Vagina (tissue), 2 donors: ENCODE measurements around the gene CSMD2.

Source experiments
- CTCF ChIP-seq, 3 experiments: fragments of 450-650 bp in 2 of 3; fragments of 200-600 bp in 1 of 3; sonication (generic) in 1 of 3; IDR thresholded peaks; one replicate each; pipeline ENCODE4 v1.5.1; 2017 to 2019; ENCODE audit warnings: antibody characterized with exemption in 3 of 3, mild to moderate bottlenecking in 2 of 3, moderate library complexity in 2 of 3
- POLR2A ChIP-seq, 2 donors: fragments of 450-650 bp; IDR thresholded peaks; one replicate each; pipeline ENCODE4 v1.6.1; 2017; ENCODE audit warnings: antibody characterized with exemption in 2 of 2, mild to moderate bottlenecking in 2 of 2, moderate library complexity in 2 of 2
- POLR2AphosphoS5 ChIP-seq, 2 donors: sonication (generic); formaldehyde crosslinking; IDR thresholded peaks; one replicate each; pipeline ENCODE4 v1.9.0; 2017; ENCODE audit warnings: antibody characterized with exemption in 2 of 2, mild to moderate bottlenecking in 2 of 2, low read depth in 1 of 2; ENCODE audit not compliant: insufficient read depth in 1 of 2

- no peak for TF ChIP-seq POLR2AphosphoS5 (IDR thresholded peaks at IDR 0.05; ENCODE audit: insufficient read depth in 1 of 2, low read depth in 1 of 2)
- no peak for TF ChIP-seq POLR2A (IDR thresholded peaks at IDR 0.05)
- no peak for TF ChIP-seq CTCF (IDR thresholded peaks at IDR 0.05)
These were observed 339.5 kb downstream of the CSMD2 start for GRCh38 chr1:33825506-33825905.
